Measurements from ENCODE around the gene C22orf23. TPM values are rescaled to one million over a fixed set of nuclear protein-coding genes. Genes with fewer than 3 reads are reported as not detected.
A peak's percentile ranks its signal among the peaks of the same experiment; 100 is the strongest.

C22orf23 gene
- polyA plus RNA-seq, 1 donor, result 11.1 TPM

GRCh38 chr22:37924386-37925065 lies 28.9 kb downstream of the C22orf23 start:
- no peak for DNase-seq

GRCh38 chr22:37923927-37924326 lies 29.5 kb downstream of the C22orf23 start:
- DNase-seq, result no peak

GRCh38 chr22:37922191-37922590 lies 31.2 kb downstream of the C22orf23 start:
- no peak for DNase-seq

GRCh38 chr22:37920126-37920525 lies 33.3 kb downstream of the C22orf23 start:
- DNase-seq, result no peak

GRCh38 chr22:37918580-37919270 lies 34.7 kb downstream of the C22orf23 start:
- no peak for DNase-seq

- no peak for DNase-seq
These were observed 35.4 kb downstream of the C22orf23 start for GRCh38 chr22:37917874-37918548.

- no peak for DNase-seq
These were observed 37.1 kb downstream of the C22orf23 start for GRCh38 chr22:37916311-37916710.

GRCh38 chr22:37913233-37913721 lies 40.1 kb downstream of the C22orf23 start:
- DNase-seq, result no peak

- DNase-seq, result no peak
These were observed 41.2 kb downstream of the C22orf23 start for GRCh38 chr22:37912171-37912570.

- no peak for DNase-seq
These were observed 41.7 kb downstream of the C22orf23 start for GRCh38 chr22:37911697-37912096.

GRCh38 chr22:37910890-37911672 lies 42.3 kb downstream of the C22orf23 start:
- no peak for DNase-seq

GRCh38 chr22:37909766-37910165 lies 43.6 kb downstream of the C22orf23 start:
- DNase-seq, result no peak

GRCh38 chr22:37907036-37907954 lies 46.1 kb downstream of the C22orf23 start:
- DNase-seq, result no peak

- DNase-seq, result no peak
These were observed 46.9 kb downstream of the C22orf23 start for GRCh38 chr22:37906364-37907008.

- peak; percentile 65 for DNase-seq
These were observed 47.7 kb downstream of the C22orf23 start, which contains the start of gene MICALL1 for GRCh38 chr22:37905534-37906363. MICALL1 (plus strand) TSS chr22:37906297; CDS start chr22:37906423, 126 bp downstream.

GRCh38 chr22:37904572-37905533 lies 48.5 kb downstream of the C22orf23 start:
- DNase-seq, result peak; percentile 23

- no peak for DNase-seq
These were observed 54.8 kb downstream of the C22orf23 start for GRCh38 chr22:37898441-37899181.

GRCh38 chr22:37897807-37898206 lies 55.6 kb downstream of the C22orf23 start:
- DNase-seq, result no peak
